HEK293 (cell line): ENCODE data around the gene CBLL1.
A peak's percentile ranks its signal among the peaks of the same experiment; 100 is the strongest.

Experiments
- CTCF ChIA-PET: fragments of 350-600 bp; formaldehyde crosslinking; extraction: SDS; loops from one replicate; lab custom pipeline; 2021; ENCODE audit warnings: antibody characterized with exemption; lab: Yijun Ruan, JAX
- POLR2A ChIA-PET: fragments of 300-600 bp; formaldehyde crosslinking; extraction: SDS; loops from one replicate; lab custom pipeline; 2020; ENCODE audit warnings: antibody characterized with exemption, inconsistent platforms; lab: Yijun Ruan, JAX
- H3K27ac ChIP-seq: fragments of 200-500 bp; sonication (Bioruptor generic); 2 replicates; pipeline ENCODE4 v1.5.1; 2014; ENCODE audit warnings: low read depth, low read length, control low read depth, inconsistent platforms; ENCODE audit errors: extremely low read depth
- H3K36me3 ChIP-seq, 2 experiments: fragments of 200-500 bp in 1 of 2; sonication (Bioruptor generic) in 1 of 2; 1 replicate in 1 of 2; 2 replicates in 1 of 2; pipeline ENCODE4 v1.5.1; 2014 to 2017; ENCODE audit warnings: inconsistent platforms in 2 of 2, low read length in 2 of 2; ENCODE audit not compliant: control insufficient read depth in 2 of 2, insufficient read depth in 1 of 2
- H3K4me1 ChIP-seq: fragments of 200-500 bp; sonication (Bioruptor generic); 2 replicates; pipeline ENCODE4 v1.5.1; 2014; ENCODE audit warnings: mild to moderate bottlenecking, low read length, inconsistent platforms; ENCODE audit not compliant: control insufficient read depth, insufficient read depth
- H3K4me3 ChIP-seq: 2 replicates; pipeline ENCODE4 v1.5.1; 2011; ENCODE audit warnings: low read depth, mild to moderate bottlenecking, control low read depth, low read length, moderate library complexity
- H3K9me3 ChIP-seq: fragments of 200-500 bp; sonication (Bioruptor generic); 2 replicates; pipeline ENCODE4 v1.5.1; 2014; ENCODE audit warnings: low read depth, low read length, inconsistent platforms; ENCODE audit not compliant: control insufficient read depth, insufficient read depth
- GLIS2 ChIP-seq: fragments of 450-650 bp; formaldehyde crosslinking; IDR thresholded peaks from 2 replicates; pipeline ENCODE4 v1.5.1; 2016; ENCODE audit warnings: missing biosample characterization, missing genetic modification characterization
- KLF16 ChIP-seq: fragments of 450-650 bp; formaldehyde crosslinking; IDR thresholded peaks from 2 replicates; pipeline ENCODE4 v1.5.1; 2017; ENCODE audit warnings: missing biosample characterization, missing genetic modification characterization
- KLF17 ChIP-seq: fragments of 450-650 bp; formaldehyde crosslinking; IDR thresholded peaks from 2 replicates; pipeline ENCODE4 v1.5.1; 2016; ENCODE audit warnings: missing biosample characterization, missing genetic modification characterization
- KLF7 ChIP-seq: fragments of 450-650 bp; formaldehyde crosslinking; IDR thresholded peaks from 2 replicates; pipeline ENCODE4 v1.5.1; 2016; ENCODE audit warnings: missing biosample characterization, missing genetic modification characterization, borderline replicate concordance
- PRDM6 ChIP-seq: fragments of 450-650 bp; formaldehyde crosslinking; IDR thresholded peaks from 2 replicates; pipeline ENCODE4 v1.5.1; 2017; ENCODE audit warnings: missing biosample characterization, missing genetic modification characterization
- ZBTB20 ChIP-seq: fragments of 450-650 bp; formaldehyde crosslinking; IDR thresholded peaks from 2 replicates; pipeline ENCODE4 v1.5.1; 2016; ENCODE audit warnings: missing biosample characterization, missing genetic modification characterization
- ZBTB48 ChIP-seq: fragments of 450-650 bp; formaldehyde crosslinking; IDR thresholded peaks from 2 replicates; pipeline ENCODE4 v1.5.1; 2016; ENCODE audit warnings: missing biosample characterization, missing genetic modification characterization
- ZFP37 ChIP-seq: fragments of 450-650 bp; formaldehyde crosslinking; IDR thresholded peaks from 2 replicates; pipeline ENCODE4 v1.5.1; 2016; ENCODE audit warnings: missing biosample characterization, missing genetic modification characterization
- ZNF10 ChIP-seq: fragments of 450-650 bp; formaldehyde crosslinking; IDR thresholded peaks from 2 replicates; pipeline ENCODE4 v1.5.1; 2017; ENCODE audit warnings: missing biosample characterization, missing genetic modification characterization
- ZNF133 ChIP-seq: fragments of 450-650 bp; formaldehyde crosslinking; IDR thresholded peaks from 2 replicates; pipeline ENCODE4 v1.5.1; 2016; ENCODE audit warnings: missing biosample characterization, missing genetic modification characterization
- ZNF140 ChIP-seq: fragments of 450-650 bp; formaldehyde crosslinking; IDR thresholded peaks from 2 replicates; pipeline ENCODE4 v1.5.1; 2016; ENCODE audit warnings: missing biosample characterization, missing genetic modification characterization
- ZNF16 ChIP-seq: fragments of 450-650 bp; formaldehyde crosslinking; IDR thresholded peaks from 2 replicates; pipeline ENCODE4 v1.5.1; 2016; ENCODE audit warnings: low read depth, missing biosample characterization, missing genetic modification characterization
- ZNF311 ChIP-seq: fragments of 450-650 bp; formaldehyde crosslinking; IDR thresholded peaks from 2 replicates; pipeline ENCODE4 v1.5.1; 2017; ENCODE audit warnings: missing biosample characterization, missing genetic modification characterization, borderline replicate concordance
- ZNF354C ChIP-seq: fragments of 450-650 bp; formaldehyde crosslinking; IDR thresholded peaks from 2 replicates; pipeline ENCODE4 v1.5.1; 2016; ENCODE audit warnings: missing biosample characterization, missing genetic modification characterization, low read depth, borderline replicate concordance
- ZNF398 ChIP-seq: fragments of 450-650 bp; formaldehyde crosslinking; IDR thresholded peaks from 2 replicates; pipeline ENCODE4 v1.5.1; 2017; ENCODE audit warnings: missing biosample characterization, missing genetic modification characterization
- ZNF449 ChIP-seq: fragments of 450-650 bp; formaldehyde crosslinking; IDR thresholded peaks from 2 replicates; pipeline ENCODE4 v1.5.1; 2017; ENCODE audit warnings: missing biosample characterization, mild to moderate bottlenecking, missing genetic modification characterization, moderate library complexity
- ZNF473 ChIP-seq: fragments of 450-650 bp; formaldehyde crosslinking; IDR thresholded peaks from 2 replicates; pipeline ENCODE4 v1.5.1; 2017; ENCODE audit warnings: missing biosample characterization, missing genetic modification characterization
- ZNF513 ChIP-seq: fragments of 450-650 bp; IDR thresholded peaks from 2 replicates; pipeline ENCODE4 v1.5.1; 2018; ENCODE audit warnings: missing biosample characterization, missing genetic modification characterization
- ZNF518A ChIP-seq: fragments of 450-650 bp; formaldehyde crosslinking; conservative IDR thresholded peaks from 2 replicates; pipeline ENCODE4 v1.5.1; 2016; ENCODE audit warnings: low read depth, missing biosample characterization, missing genetic modification characterization
- ZNF830 ChIP-seq: fragments of 450-650 bp; IDR thresholded peaks from 2 replicates; pipeline ENCODE4 v1.5.0; 2018; ENCODE audit warnings: missing biosample characterization, missing genetic modification characterization, low read depth, mild to moderate bottlenecking, moderate library complexity
- ZSCAN5A ChIP-seq: fragments of 450-650 bp; formaldehyde crosslinking; IDR thresholded peaks from 2 replicates; pipeline ENCODE4 v1.5.1; 2016; ENCODE audit warnings: missing biosample characterization, missing genetic modification characterization

CBLL1 gene

GRCh38 chr7:107742678-107743566 lies 1.0 kb upstream of the CBLL1 start:
- Histone ChIP-seq H3K4me3 (peak overlapping the region; percentile 73), H3K9me3 (no peaks in the 10 kb centered on the region), H3K27ac (peak overlapping the region; percentile 82), H3K36me3 (no peaks in the 10 kb centered on the region), H3K4me1 (peaks cover 2% of the 10 kb centered on the region; the same call in 1 of the 2 replicates)
- ChIA-PET POLR2A (interaction anchor here (0.6 to 2.0 kb wide), 9 partner anchors 10 to 935 kb away, joined by 3 to 13 read pairs (median 4); partner anchors contain the start of genes COG5, DLD, DUS4L and HBP1), CTCF (interaction anchor here (0.6 to 8.8 kb wide), 22 partner anchors 9 to 1566 kb away, joined by 3 to 106 read pairs (median 4); partner anchors contain the start of gene HBP1)
- TF ChIP-seq KLF16 (tag by site-specific recombination) (no peak; the same call in 1 of the 2 replicates), ZNF133 (tag by site-specific recombination) (no peak), ZNF398 (tag by site-specific recombination) (no peak), ZNF10 (0 out of 2 replicates have a peak, but pooled peaks have one; percentile 72), ZNF449 (tag by site-specific recombination) (no peak), ZNF473 (tag by site-specific recombination) (no peak), ZNF140 (tag by site-specific recombination) (no peak), GLIS2 (tag by site-specific recombination) (no peak), ZNF513 (no peak; the same call in 1 of the 2 replicates), ZBTB20 (tag by site-specific recombination) (no peak; the same call in 1 of the 2 replicates), KLF17 (tag by site-specific recombination) (no peak), ZNF311 (tag by site-specific recombination) (no peak), ZSCAN5A (tag by site-specific recombination) (no peak), KLF7 (tag by site-specific recombination) (no peak), ZFP37 (tag by site-specific recombination) (0 out of 2 replicates have a peak, but pooled peaks have one; percentile 6), ZBTB48 (tag by site-specific recombination) (peak; percentile 15; the same call in 1 of the 2 replicates), ZNF518A (tag by site-specific recombination) (peak; percentile 8), ZNF354C (tag by site-specific recombination) (no peak), PRDM6 (tag by site-specific recombination) (no peak), ZNF830 (tag by site-specific recombination) (no peak), ZNF16 (no peak)
